ENCODE results near the gene CATSPER3. TPM values are rescaled to one million over a fixed set of nuclear protein-coding genes. Genes with fewer than 3 reads are reported as not detected.

The CATSPER3 gene
- 0.17 and 0.40 TPM in 2 replicates for total RNA-seq (2014; rRNA removed; shearing (Covaris generic))
- polyA plus RNA-seq (2014; cell fraction: nucleus; rRNA removed): not detected in 2 replicates

DNA sequence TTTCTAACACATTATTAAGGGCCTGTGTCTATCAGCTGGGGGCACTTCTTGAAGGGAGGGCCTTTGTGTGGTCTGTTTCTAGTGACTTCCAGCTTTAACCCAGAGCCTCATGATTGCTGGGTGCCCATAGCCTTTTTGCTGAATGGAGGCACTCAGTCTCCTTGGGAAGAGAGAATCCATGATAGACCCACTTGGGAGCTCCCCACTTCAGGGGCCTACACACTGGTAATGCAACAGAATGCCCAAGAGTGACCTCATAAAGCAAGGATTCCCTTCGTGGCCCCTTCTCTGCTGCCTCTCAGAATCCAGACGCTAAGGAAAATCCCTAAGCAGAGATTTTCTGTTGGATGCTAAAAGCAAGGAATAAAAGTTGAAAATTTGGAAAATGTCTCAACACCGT, at the start of gene CATSPER3:
TSS of gene CATSPER3 (plus strand) at position 301 of the 400 bp plus-strand sequence. CDS start at position 386, 85 bp downstream.
- DNase-seq (ENCODE audit: extremely low read depth, low read depth): no peak

DNA sequence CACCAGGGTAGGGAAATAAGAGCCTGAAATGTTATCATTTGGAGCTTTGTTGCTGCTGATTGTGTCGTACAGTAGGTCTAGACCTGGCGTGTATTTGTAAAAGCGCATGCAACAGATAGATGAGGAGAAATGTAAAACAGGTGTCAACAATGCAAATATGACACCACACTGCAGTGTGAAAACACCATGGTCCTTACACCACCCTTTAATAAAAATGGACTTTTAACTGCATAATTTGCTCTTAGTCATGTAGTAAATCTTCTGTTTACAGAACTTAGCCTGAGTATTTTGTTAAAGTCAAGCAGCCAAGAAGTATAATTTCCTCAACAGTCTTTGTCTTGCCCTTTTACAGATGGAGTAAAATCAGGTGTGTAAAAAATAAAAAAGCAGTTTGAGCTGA, 48.8 kb upstream of the CATSPER3 start:
- DNase-seq (ENCODE audit: extremely low read depth, low read depth): no peak

- no peak for DNase-seq (ENCODE audit: extremely low read depth, low read depth)
These were observed 46.7 kb upstream of the CATSPER3 start for GRCh38 chr5:134920848-134921575.

DNA sequence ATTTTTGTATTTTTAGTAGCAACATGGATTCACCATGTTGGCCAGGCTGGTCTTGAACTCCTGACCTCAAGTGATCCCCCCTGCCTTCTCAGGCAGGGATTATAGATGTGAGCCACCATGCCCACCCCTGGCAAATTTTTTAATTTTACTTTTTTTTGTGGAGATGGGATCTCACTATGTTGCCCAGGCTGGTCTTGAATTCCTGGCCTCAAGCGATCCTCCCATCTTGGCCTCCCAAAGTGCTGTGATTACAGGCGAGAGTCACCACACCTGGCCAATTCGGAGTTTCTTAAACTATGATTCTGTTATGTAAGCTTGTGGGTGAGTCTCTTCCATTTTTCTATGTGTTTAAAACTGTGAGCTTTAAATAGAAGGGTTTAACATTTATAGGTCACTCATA, 35.2 kb upstream of the CATSPER3 start:
- DNase-seq (ENCODE audit: extremely low read depth, low read depth): no peak

- no peak for DNase-seq (ENCODE audit: extremely low read depth, low read depth)
These were observed 33.5 kb upstream of the CATSPER3 start for GRCh38 chr5:134934202-134934601.

GRCh38 chr5:134935711-134936602, 31.8 kb upstream of the CATSPER3 start:
- no peak for DNase-seq (ENCODE audit: extremely low read depth, low read depth)

DNA sequence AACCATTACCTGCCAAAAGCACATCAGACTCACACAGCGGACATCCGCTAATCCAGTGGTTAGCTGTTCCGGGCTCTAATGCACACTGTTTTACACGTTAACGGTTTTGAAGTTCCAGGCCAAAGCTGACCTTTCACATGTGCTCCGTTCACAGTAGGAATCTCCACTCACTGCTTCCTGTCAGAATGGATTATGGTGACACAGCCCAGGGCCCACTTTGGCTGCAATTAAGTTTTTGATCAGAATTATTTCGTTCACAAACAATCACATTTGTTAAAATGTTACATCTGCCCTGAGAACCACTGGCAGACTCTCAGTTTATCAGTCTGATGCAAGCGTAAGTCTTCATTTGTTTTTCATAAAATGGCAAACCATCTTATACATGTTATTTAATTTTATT, 30.2 kb upstream of the CATSPER3 start:
- DNase-seq (ENCODE audit: extremely low read depth, low read depth): no peak

- DNase-seq (ENCODE audit: extremely low read depth, low read depth): no peak
These were observed 29.7 kb upstream of the CATSPER3 start for GRCh38 chr5:134938030-134938429.

DNA sequence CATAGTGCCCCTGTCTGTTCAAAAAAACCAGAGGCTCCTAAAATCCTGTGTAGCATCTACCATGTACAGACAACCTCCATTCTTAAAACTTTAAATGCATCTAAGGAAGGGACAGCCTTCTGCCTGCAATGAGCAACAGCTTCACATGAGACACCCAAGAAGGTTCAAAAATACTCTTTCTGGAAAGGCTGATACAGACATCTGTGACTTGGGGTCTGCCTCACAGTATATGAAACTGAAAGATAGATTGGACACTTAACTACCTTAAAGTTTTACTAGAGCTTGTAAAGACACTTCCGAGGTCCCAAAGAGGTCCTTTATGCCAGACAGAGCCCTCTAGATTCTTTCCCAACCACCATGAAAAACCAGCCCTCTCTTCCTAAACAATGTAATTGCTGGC, 28.2 kb upstream of the CATSPER3 start:
- no peak for DNase-seq (ENCODE audit: extremely low read depth, low read depth)

DNA sequence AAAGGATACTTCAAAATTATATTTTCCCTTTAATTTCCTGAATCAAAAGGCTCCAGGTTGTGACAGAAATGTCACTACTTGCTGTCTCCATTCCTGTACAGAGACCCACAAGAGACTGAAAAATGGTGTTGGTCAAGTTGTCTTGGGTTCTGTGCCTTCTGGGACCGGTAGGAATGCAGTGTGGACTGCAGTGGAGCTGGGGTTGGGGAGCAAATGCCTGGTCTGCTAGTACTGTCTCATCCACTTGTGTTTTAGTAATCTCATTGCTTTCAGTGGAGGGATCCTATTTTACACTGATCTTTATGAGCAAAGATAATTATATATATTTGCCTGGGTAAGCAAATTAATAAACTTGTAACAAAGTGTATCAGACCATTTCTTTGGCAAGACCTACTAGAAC, 24.2 kb upstream of the CATSPER3 start:
- DNase-seq (ENCODE audit: extremely low read depth, low read depth): no peak

DNA sequence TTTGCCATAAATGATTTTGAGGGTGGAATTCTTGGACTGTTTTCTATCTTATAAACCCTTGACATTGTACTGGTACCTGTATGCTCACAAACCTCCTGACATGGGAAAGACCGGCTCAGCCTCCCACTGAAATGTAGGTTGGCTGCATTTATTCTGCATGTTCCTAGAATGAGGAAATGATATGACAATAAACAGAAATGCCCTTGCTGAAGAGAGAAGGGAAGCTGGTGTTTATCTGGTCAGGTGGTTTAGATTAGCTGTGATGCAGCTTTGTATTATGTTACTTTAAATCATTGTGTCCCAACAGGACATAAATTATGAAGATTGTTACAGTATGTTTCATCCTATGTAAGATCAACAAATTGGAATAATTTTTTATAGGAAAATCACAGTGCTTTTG, 23.1 kb upstream of the CATSPER3 start:
- no peak for DNase-seq (ENCODE audit: extremely low read depth, low read depth)

DNA sequence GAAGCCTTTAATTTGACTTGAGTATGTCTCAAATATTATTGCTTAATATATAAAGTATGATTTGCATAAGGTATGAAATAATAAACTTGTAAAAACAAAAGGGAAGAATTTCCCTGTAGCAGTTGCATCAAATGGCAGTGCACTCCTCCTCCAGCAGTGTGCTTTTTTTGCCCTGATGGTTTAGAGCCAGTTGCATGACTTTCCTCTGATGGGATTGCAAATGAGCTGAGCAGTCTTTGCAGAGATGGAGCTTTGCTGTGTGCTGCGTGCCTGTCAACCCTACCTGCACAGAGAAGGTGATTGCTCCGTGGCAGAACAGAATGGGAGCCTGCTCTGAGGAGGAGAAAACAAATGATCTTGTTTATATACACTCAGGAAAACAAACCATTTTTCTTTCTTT, 22.7 kb upstream of the CATSPER3 start:
- DNase-seq (ENCODE audit: extremely low read depth, low read depth): no peak

GRCh38 chr5:134948911-134949310, 18.8 kb upstream of the CATSPER3 start:
- no peak for DNase-seq (ENCODE audit: extremely low read depth, low read depth)

- no peak for DNase-seq (ENCODE audit: extremely low read depth, low read depth)
These were observed 18.4 kb upstream of the CATSPER3 start for GRCh38 chr5:134949316-134949715.

GRCh38 chr5:134957920-134958608, 9.6 kb upstream of the CATSPER3 start:
- DNase-seq (ENCODE audit: extremely low read depth, low read depth): no peak

- DNase-seq (ENCODE audit: extremely low read depth, low read depth): no peak
These were observed 9.0 kb upstream of the CATSPER3 start for GRCh38 chr5:134958755-134959154.

- DNase-seq (ENCODE audit: extremely low read depth, low read depth): no peak
These were observed 4.6 kb upstream of the CATSPER3 start for GRCh38 chr5:134963098-134963497.

DNA sequence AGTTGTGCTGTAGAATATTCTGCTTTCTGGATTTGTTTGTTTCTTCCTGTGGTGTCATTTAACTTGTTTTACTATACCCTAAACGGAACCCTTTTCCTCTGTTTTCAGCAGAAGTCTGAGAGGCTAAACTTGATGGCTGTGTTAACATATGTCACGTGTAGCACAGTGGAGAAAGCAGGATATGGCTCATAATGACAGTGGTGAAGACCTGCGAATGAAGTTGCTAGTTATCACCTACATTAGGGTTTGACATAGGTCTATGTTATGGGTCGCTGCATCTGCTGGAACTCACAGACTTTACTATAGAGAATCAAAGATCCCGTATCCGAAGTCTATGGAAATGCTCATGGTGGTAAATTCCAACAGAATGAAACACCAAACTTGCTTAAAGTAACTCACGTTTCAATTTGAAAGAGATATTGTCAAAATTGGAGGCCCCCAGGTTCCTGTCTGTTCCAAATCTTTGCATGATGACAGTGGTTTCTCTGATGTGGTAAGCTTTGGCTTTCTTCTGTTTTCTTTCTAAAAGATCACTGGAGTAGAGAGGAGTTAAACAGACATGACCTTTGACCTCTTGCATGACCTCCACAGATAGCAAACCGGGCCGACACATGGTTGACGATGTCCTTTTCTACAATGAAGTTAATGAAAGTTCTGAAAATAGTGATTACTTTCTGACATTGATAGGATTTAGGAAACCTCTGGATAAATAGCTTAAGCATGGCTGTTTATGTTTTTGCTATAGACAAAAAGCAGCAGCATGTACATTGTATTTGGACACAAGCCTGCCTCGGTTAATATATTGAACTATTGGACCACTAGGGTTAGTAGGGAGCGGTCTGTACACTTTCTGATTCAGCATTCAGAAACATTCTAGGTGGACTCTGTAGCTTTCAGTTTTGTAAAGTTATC, 3.1 kb upstream of the CATSPER3 start:
- DNase-seq (ENCODE audit: extremely low read depth, low read depth): no peak

GRCh38 chr5:134965271-134965825, 2.4 kb upstream of the CATSPER3 start:
- DNase-seq (ENCODE audit: extremely low read depth, low read depth): no peak

- no peak for DNase-seq (ENCODE audit: extremely low read depth, low read depth)
These were observed 348 bp downstream of the CATSPER3 start for GRCh38 chr5:134968055-134968454.
